Kidney epithelial cell (primary cell): ENCODE measurements around the gene GRM2. TPM values are rescaled to one million over a fixed set of nuclear protein-coding genes. Genes with fewer than 3 reads are reported as not detected.
"Not testable (repeated sequence)": the region's sequence is repeated elsewhere in the genome, so short reads cannot be mapped to it uniquely, and the experiment has no call there.

Experiments
- DNase-seq: peaks from one replicate; pipeline ENCODE4 v3.0.0-alpha.2; 2010; ENCODE audit warnings: low read depth
- H3K27me3 ChIP-seq: 2 replicates; pipeline ENCODE4 v1.6.0; 2011; ENCODE audit warnings: low read length; ENCODE audit not compliant: control insufficient read depth, insufficient read depth
- H3K36me3 ChIP-seq: 2 replicates; pipeline ENCODE4 v1.5.1; 2011; ENCODE audit warnings: low read length; ENCODE audit not compliant: control insufficient read depth, insufficient read depth
- H3K4me3 ChIP-seq: 2 replicates; pipeline ENCODE4 v1.5.1; 2011; ENCODE audit warnings: low read depth, mild to moderate bottlenecking, control low read depth, low read length
- total RNA-seq: library from RNA; depleted of rRNA; stranded (reverse); fragments of >200 nt; gene quantifications from 2 replicates; pipeline ENCODE4 v1.2.3, GENCODE V29; 2015
- TF ChIP-seq, protein P1 (sequence below): IDR thresholded peaks from 2 replicates; pipeline ENCODE4 v1.5.1; 2011; ENCODE audit warnings: mild to moderate bottlenecking, moderate library complexity, low read length, control low read depth, inconsistent platforms; ENCODE audit not compliant: insufficient read depth, poor library complexity, severe bottlenecking

GRM2 gene
- total RNA-seq, 1 donor from 2014 or later, result not detected

DNA sequence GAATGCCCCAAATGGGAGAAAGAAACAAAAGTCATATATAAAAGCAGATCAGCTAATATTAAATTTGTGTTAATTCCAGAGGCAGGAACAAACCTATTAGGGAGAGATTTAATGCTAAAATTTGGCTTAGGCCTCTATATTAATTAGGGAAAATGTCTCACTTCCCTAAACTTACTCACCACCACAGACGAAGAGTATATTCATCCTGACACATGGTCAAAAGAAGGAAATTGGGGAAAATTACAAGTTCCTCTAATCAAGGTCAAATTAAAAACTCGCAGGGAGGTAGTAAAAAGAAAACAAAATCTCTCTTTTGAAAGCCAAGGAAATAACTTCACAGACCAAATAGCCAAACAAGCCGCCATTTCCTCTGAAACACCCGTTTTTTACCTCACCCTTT is 32.2 kb downstream of the GRM2 start:
- TF ChIP-seq, protein P1, sequence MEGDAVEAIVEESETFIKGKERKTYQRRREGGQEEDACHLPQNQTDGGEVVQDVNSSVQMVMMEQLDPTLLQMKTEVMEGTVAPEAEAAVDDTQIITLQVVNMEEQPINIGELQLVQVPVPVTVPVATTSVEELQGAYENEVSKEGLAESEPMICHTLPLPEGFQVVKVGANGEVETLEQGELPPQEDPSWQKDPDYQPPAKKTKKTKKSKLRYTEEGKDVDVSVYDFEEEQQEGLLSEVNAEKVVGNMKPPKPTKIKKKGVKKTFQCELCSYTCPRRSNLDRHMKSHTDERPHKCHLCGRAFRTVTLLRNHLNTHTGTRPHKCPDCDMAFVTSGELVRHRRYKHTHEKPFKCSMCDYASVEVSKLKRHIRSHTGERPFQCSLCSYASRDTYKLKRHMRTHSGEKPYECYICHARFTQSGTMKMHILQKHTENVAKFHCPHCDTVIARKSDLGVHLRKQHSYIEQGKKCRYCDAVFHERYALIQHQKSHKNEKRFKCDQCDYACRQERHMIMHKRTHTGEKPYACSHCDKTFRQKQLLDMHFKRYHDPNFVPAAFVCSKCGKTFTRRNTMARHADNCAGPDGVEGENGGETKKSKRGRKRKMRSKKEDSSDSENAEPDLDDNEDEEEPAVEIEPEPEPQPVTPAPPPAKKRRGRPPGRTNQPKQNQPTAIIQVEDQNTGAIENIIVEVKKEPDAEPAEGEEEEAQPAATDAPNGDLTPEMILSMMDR, result no peak
- Histone ChIP-seq H3K27me3 (no peaks in the 10 kb centered on the region), H3K36me3 (no peaks in the 10 kb centered on the region), H3K4me3 (no peak overlapping the region)
- DNase-seq, result no peak

DNA sequence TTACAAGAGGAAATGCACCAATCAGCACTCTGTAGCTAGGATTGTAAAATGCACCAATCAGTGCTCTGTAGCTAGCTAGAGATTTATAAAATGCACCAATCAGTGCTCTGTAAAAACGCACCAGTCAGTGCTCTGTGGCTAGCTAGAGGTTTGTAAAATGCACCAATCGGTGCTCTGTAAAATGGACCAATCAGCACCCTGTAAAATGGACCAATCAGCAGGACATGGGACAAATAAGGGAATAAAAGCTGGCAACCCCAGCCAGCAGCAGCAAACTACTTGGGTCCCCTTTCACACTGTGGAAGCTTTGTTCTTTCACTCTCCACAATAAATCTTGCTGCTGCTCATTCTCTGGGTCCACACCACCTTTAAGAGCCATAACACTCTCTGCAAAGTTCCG is 35.5 kb downstream of the GRM2 start:
- not testable (repeated sequence) for DNase-seq, H3K27me3 ChIP-seq, H3K36me3 ChIP-seq, H3K4me3 ChIP-seq

DNA sequence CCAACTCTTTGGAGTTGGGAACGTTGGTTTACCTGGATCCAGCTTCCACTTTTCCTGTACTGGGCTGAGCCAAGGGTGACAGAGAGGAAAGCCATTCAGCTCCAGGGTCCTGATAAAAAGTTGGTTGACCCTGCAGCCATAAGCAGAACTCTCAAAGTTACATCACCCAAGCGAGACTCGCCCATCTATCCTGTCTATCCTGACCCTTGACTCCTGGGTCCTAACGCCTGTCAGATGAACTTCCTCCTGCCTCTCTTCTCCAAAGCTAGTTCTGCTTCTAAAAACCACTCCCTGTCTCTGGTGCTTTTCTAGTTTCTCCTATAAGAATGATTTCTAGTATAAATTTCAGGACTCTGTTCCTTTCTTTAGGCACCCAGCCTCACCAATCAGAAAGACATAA is 36.1 kb downstream of the GRM2 start:
- not testable (repeated sequence) for H3K27me3 ChIP-seq, H3K4me3 ChIP-seq, H3K36me3 ChIP-seq, DNase-seq

- no peak for DNase-seq
- Histone ChIP-seq H3K27me3 (no peaks in the 10 kb centered on the region), H3K36me3 (no peaks in the 10 kb centered on the region), H3K4me3 (no peak overlapping the region)
- TF ChIP-seq, protein P1, result no peak
Measured at GRCh38 chr3:51747840-51748239, 41.0 kb downstream of the GRM2 start.

DNA sequence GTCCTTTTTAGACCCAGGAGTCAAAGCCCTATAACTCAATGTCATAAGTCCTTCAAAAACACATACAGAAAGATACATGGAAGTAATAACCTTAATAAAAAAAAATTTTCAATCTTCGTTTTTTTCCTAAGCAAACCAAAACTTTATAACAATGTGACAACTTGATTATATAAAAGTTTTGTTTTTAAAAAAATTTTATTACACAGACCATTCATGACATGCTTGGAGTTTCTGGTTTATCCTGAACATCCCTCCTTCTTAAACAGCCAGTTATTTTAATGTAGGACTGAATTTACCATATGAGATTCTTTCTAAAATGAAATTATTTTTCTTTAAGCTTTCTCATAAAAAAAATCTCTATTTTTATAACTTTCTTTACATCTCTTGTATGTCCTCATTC is 41.5 kb downstream of the GRM2 start:
- no peaks in the 10 kb centered on the region for H3K27me3 ChIP-seq
- TF ChIP-seq, protein P1, result no peak
- no peaks in the 10 kb centered on the region for H3K36me3 ChIP-seq
- no peak overlapping the region for H3K4me3 ChIP-seq
- DNase-seq, result no peak

GRCh38 chr3:51750878-51751277 is 44.0 kb downstream of the GRM2 start:
- H3K27me3 ChIP-seq, result no peaks in the 10 kb centered on the region
- no peak overlapping the region for H3K4me3 ChIP-seq
- TF ChIP-seq, protein P1, result no peak
- DNase-seq, result no peak
- H3K36me3 ChIP-seq, result no peaks in the 10 kb centered on the region

DNA sequence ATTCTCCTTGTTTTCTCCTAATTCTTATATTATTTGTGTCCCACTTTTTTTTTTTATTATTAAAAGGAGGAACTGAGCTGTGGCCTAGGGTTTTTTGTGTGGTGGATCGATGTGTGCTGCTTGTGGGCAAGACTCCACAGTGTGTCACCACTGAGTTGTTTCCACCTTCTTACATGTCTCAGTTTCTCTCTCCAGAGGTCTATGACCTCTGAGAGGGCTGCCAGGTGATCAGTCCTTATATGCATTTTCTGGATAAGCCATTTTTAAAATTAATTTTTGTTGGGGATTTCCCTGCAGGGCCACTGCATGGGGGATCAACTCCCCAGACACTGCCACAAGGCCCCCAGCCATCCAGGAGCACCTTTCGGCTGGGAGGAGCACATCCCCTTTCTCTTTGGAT is 44.4 kb downstream of the GRM2 start:
- Histone ChIP-seq H3K4me3 (no peak overlapping the region), H3K27me3 (no peaks in the 10 kb centered on the region), H3K36me3 (no peaks in the 10 kb centered on the region)
- TF ChIP-seq, protein P1, result no peak
- DNase-seq, result no peak

- not testable (repeated sequence) for H3K4me3 ChIP-seq, H3K36me3 ChIP-seq, DNase-seq, H3K27me3 ChIP-seq
Measured at GRCh38 chr3:51753763-51754750, 47.2 kb downstream of the GRM2 start.
